Lower lobe of right lung (tissue), 2 donors: ENCODE data around the gene OBSCN. TPM values are rescaled to one million over a fixed set of nuclear protein-coding genes. Genes with fewer than 3 reads are reported as not detected.
A peak's percentile ranks its signal among the peaks of the same experiment; 100 is the strongest.

Experiments
- ATAC-seq, 2 donors: fragments of 200-7000 bp; cut with Tn5 transposase; one replicate each; pipeline ENCODE4 v1.9.1; 2020 to 2022; ENCODE audit warnings: mild to moderate bottlenecking in 2 of 2, moderate library complexity in 2 of 2
- DNase-seq: peaks from one replicate; pipeline ENCODE4 v3.0.0-alpha.2; 2020
- H3K27ac ChIP-seq: fragments of 200-600 bp; one replicate; pipeline ENCODE4 v1.8.0; 2022
- H3K27me3 ChIP-seq: fragments of 200-600 bp; one replicate; pipeline ENCODE4 v1.8.0; 2022; ENCODE audit warnings: low read depth
- H3K36me3 ChIP-seq: fragments of 200-600 bp; one replicate; pipeline ENCODE4 v1.8.0; 2022; ENCODE audit warnings: mild to moderate bottlenecking
- H3K4me1 ChIP-seq: fragments of 200-600 bp; one replicate; pipeline ENCODE4 v1.8.0; 2022
- H3K4me3 ChIP-seq: fragments of 200-600 bp; one replicate; pipeline ENCODE4 v1.8.0; 2022; ENCODE audit warnings: mild to moderate bottlenecking
- H3K9me3 ChIP-seq: fragments of 200-600 bp; one replicate; pipeline ENCODE4 v1.8.0; 2022
- intact Hi-C: fragments of 100-400 bp; cut with DNase I; formaldehyde crosslinking; loops from one replicate; pipeline ENCODE4 v1.11.0; 2022
- total RNA-seq: library from RNA; stranded (reverse); fragmentation: NEBNext Ultra II Directional; extraction: Animal tissue kit (Norgen Biotek cat#: 25700); gene quantifications from one replicate; pipeline ENCODE4 v1.2.1, GENCODE V29; 2021
- TF ChIP-seq, protein P1 (sequence below): fragments of 200-600 bp; IDR thresholded peaks from one replicate; pipeline ENCODE4 v1.8.0; 2022; ENCODE audit warnings: antibody characterized with exemption, mild to moderate bottlenecking
- donor health status: DM: no; HTN: yes; CAD: no; lungs with severe emphysema.

Gene OBSCN
- total RNA-seq, 1 donor from 2014 or later, result 35.6 TPM

GRCh38 chr1:228293393-228293792 lies 85.5 kb downstream of the OBSCN start:
- ATAC-seq (no peak), DNase-seq (peak; percentile 28)
- H3K36me3 ChIP-seq, result peaks cover 3% of the 10 kb centered on the region
- intact Hi-C loops, result no loop called here
- no peak overlapping the region for H3K4me3 ChIP-seq
- H3K27ac ChIP-seq, result no peak overlapping the region
- no peaks in the 10 kb centered on the region for H3K27me3 ChIP-seq
- H3K4me1 ChIP-seq, result no peaks in the 10 kb centered on the region
- no peaks in the 10 kb centered on the region for H3K9me3 ChIP-seq
- TF ChIP-seq, protein P1, sequence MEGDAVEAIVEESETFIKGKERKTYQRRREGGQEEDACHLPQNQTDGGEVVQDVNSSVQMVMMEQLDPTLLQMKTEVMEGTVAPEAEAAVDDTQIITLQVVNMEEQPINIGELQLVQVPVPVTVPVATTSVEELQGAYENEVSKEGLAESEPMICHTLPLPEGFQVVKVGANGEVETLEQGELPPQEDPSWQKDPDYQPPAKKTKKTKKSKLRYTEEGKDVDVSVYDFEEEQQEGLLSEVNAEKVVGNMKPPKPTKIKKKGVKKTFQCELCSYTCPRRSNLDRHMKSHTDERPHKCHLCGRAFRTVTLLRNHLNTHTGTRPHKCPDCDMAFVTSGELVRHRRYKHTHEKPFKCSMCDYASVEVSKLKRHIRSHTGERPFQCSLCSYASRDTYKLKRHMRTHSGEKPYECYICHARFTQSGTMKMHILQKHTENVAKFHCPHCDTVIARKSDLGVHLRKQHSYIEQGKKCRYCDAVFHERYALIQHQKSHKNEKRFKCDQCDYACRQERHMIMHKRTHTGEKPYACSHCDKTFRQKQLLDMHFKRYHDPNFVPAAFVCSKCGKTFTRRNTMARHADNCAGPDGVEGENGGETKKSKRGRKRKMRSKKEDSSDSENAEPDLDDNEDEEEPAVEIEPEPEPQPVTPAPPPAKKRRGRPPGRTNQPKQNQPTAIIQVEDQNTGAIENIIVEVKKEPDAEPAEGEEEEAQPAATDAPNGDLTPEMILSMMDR, result no peak

- Histone ChIP-seq H3K9me3 (no peaks in the 10 kb centered on the region), H3K36me3 (peaks cover 3% of the 10 kb centered on the region), H3K4me1 (no peaks in the 10 kb centered on the region), H3K4me3 (no peak overlapping the region), H3K27ac (no peak overlapping the region), H3K27me3 (no peaks in the 10 kb centered on the region)
- intact Hi-C loops, result no loop called here
- peak; percentile 19 for DNase-seq
- TF ChIP-seq, protein P1, result no peak
- no peak for ATAC-seq
Observed at GRCh38 chr1:228293816-228294500, 86.1 kb downstream of the OBSCN start.

DNA sequence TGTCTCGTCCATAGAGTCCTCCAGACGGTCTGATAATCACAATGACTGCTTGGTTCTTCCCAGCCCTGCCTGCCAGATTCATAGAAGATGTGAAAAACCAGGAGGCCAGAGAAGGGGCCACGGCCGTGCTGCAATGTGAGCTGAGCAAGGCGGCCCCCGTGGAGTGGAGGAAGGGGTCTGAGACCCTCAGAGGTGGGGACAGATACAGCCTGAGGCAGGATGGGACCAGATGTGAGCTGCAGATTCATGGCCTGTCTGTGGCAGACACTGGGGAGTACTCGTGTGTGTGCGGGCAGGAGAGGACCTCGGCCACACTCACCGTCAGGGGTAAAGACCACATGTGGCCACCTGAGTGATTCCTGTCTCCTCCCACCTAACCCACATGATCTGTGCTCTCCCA lies 86.9 kb downstream of the OBSCN start:
- DNase-seq (peak; percentile 14), ATAC-seq (no peak)
- H3K36me3 ChIP-seq, result peaks cover 3% of the 10 kb centered on the region
- no peaks in the 10 kb centered on the region for H3K4me1 ChIP-seq
- intact Hi-C loops, result no loop called here
- no peaks in the 10 kb centered on the region for H3K27me3 ChIP-seq
- H3K27ac ChIP-seq, result no peak overlapping the region
- TF ChIP-seq, protein P1, result no peak
- no peaks in the 10 kb centered on the region for H3K9me3 ChIP-seq
- H3K4me3 ChIP-seq, result no peak overlapping the region

DNA sequence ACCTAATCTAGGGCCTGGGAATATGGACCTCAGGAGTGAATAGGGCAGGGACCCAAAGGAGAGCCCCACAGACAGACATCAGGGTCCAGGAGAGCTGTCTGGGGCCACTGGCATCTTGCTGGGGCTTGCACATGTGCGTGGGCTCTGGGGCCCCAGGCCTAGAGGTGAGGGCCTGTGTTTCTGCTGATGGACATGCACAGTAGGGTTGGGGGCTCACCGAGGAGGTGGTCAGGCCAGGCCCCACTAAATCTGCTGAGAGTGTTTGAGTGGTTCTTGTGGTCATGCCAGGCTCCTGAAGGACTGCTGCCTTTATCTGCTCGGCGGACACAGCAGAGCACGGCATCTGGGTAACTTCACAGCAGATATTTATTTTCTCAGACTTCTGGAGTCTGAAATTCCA lies 87.4 kb downstream of the OBSCN start:
- Histone ChIP-seq H3K4me1 (no peaks in the 10 kb centered on the region), H3K36me3 (peaks cover 3% of the 10 kb centered on the region), H3K9me3 (no peaks in the 10 kb centered on the region), H3K27ac (no peak overlapping the region), H3K27me3 (no peaks in the 10 kb centered on the region), H3K4me3 (no peak overlapping the region)
- ATAC-seq (no peak), DNase-seq (peak; percentile 21)
- intact Hi-C loops, result no loop called here
- TF ChIP-seq, protein P1, result no peak

DNA sequence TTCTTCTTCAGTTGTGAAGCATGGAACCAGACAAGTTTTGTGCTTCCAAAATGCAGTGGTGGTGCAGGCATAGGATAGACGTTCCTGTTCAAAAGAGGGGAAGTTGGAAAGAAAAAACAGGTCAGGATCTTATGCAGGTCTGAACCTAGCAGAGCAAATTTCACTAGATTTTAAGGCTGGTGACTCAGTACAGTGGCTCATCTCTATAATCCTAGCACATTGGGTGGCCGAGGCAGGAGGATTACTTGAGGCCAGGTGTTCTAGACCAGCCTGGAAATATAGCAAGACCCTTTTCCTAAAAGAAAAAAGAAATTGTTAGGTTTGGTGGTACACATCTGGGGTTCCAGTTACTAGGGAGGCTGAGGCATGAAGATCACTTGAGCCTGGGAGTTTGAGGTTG lies 88.1 kb downstream of the OBSCN start:
- peaks cover 3% of the 10 kb centered on the region for H3K36me3 ChIP-seq
- intact Hi-C loops, result no loop called here
- no peak overlapping the region for H3K27ac ChIP-seq
- ATAC-seq (no peak), DNase-seq (no peak)
- TF ChIP-seq, protein P1, result no peak
- H3K4me3 ChIP-seq, result no peak overlapping the region
- no peaks in the 10 kb centered on the region for H3K27me3 ChIP-seq
- no peaks in the 10 kb centered on the region for H3K9me3 ChIP-seq
- H3K4me1 ChIP-seq, result no peaks in the 10 kb centered on the region
